ELR (cell line): ENCODE results near the gene STYXL1.
"Not testable (repeated sequence)": the region's sequence is repeated elsewhere in the genome, so short reads cannot be mapped to it uniquely, and the experiment has no call there.

Source experiments
- DNase-seq: peaks from one replicate; pipeline ENCODE4 v3.0.0-alpha.2; 2015; ENCODE audit warnings: low read depth

Gene STYXL1

DNA sequence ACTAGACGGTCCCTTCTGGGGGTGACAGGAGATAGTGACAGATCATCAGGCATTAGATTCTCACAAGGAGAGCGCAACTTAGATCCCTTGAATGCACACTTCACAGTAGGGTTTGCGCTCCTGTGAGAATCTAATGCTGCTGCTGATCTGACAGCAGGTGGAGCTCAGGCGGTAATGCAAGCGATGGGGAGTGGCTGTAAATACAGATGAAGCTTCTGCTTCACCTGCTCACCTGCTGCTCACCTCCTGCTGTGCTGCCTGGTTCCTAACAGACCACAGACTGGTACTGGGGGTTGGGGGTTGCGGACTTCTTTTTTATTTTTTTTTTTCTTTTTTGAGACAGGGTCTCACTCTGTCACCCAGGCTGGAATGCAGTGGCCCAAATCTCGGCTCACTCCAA lies 18.1 kb downstream of the STYXL1 start:
- DNase-seq = not testable (repeated sequence)

- no peak for DNase-seq
These were observed 24.8 kb downstream of the STYXL1 start for GRCh38 chr7:76023002-76023401.

GRCh38 chr7:76022026-76022780 lies 25.6 kb downstream of the STYXL1 start:
- DNase-seq = no peak

DNA sequence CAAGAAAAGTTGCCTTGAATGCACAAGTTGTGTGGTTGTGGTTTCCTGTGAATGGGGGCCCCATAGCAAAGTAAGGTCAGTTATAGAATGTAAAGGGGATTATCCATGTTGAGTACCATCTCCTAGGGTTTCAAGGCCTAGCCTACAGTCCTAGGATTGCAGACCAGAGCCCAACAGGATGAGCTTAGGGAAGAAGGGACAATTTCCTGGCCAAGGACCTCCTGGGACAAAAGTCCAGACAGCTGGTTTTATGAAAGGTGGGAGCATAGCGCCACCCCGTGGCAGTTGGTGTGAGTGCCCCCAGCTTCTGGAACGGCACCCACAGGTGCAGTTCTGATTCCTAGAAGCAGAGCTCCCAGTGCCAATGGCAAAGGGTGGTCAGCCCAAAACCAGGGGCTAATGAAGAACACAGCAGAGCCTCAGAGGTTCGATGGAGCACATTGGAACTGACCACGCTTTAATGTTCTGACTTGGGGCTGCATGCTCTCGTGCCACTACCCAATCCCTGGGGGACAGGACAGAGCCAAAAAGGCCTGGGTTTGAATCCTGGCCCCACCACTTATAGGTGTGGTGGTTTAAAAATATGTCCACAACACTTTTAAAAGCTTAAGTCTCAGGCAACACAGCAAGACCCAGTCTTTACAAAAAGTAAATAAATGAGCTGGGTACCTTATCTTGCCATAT lies 27.6 kb downstream of the STYXL1 start:
- peak; percentile 67 for DNase-seq

- not testable (repeated sequence) for DNase-seq
These were observed 29.3 kb downstream of the STYXL1 start for GRCh38 chr7:76018520-76018919.

DNA sequence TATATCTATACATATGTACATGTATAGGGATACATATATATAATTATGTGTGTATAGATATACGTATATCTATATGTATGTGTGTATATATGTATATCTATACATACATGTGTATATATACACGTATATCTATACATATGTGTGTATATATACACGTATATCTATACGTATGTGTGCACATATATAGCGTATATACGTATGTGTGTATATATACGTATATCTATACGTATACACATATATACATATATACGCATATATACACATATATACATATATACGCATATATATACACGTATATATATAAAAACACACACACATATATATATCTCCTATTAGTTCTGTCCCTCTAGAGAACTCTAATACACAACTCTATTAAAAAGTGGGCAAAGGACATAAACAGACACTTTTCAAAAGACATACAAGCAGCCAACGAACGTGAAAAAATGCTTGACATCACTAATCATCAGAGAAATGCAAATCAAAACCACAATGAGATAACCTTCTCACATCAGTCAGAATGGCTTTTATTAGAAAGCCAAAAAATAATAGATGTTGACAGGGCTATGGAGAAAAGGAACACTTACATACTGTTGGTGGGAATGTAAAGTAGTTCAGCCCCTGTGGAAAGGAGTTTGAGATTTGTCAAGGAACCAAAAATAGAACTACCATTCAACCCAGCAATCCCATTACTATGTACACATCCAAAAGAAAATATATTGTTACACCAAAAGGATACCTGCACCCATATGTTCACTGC lies 31.4 kb downstream of the STYXL1 start:
- no peak for DNase-seq

DNA sequence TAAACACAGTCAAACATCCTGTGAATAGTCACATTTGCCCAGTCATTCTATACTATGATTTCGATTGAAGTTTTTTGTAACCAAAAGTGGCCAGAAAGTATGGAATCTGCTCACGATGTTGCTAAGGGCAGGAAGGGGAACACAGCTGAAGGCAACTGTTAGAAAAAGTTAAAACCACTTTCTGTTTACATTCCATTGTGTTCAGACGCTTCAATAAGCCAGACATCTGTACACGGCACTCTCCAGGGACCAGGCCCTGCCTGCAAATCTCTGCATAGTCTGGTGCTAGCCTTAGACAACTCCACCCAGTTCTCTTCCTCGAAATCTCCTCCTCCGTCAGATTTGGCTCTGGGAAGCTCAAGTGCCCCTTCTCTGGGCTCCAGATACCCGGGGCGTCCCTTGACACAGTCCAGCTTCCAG lies 36.3 kb downstream of the STYXL1 start:
- DNase-seq = no peak

- no peak for DNase-seq
These were observed 37.9 kb downstream of the STYXL1 start for GRCh38 chr7:76009672-76010600.

GRCh38 chr7:76008156-76008687 lies 39.6 kb downstream of the STYXL1 start:
- DNase-seq = no peak

GRCh38 chr7:76005004-76005403 lies 42.8 kb downstream of the STYXL1 start:
- not testable (repeated sequence) for DNase-seq

- DNase-seq = no peak
These were observed 44.4 kb downstream of the STYXL1 start for GRCh38 chr7:76003351-76003750.

GRCh38 chr7:76002822-76003221 lies 45.0 kb downstream of the STYXL1 start:
- no peak for DNase-seq

DNA sequence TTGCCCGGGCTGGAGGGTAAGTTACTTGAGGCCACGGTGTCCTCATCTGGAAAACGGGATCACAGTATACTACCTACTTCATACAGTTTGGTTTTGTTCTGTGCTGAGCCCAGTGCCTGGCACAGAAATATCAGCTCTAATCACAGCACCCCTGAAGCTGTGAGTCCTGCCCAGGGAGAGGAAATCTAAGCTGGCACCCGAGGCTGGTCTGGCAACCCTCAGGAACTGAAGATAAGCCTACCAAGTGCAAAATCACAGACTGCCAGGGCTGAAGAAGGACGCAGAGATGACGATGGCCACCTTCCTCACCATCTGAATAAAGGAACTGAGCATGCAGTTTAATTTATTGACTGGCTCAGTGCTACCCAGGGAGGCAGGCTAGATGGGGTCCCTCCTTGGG lies 45.7 kb downstream of the STYXL1 start:
- DNase-seq = no peak

- no peak for DNase-seq
These were observed 47.2 kb downstream of the STYXL1 start for GRCh38 chr7:76000566-76000965.

DNA sequence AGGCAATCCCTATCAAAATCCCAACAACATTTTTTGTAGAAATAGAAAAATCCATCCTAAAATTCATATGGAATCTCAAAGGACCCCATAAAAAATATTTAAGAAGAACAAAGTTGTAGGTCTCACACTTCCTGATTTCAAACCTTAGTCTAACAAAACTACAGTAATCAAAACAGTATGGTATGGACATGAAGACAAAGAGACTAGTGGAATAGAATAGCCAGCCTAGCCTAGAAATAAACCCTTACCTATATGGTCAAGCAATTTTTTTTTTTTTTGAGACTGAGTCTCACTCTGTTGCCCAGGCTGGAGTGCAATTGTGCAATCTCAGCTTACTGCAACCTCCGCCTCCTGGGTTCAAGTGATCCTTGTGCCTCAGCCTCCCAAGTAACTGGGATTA lies 49.8 kb downstream of the STYXL1 start:
- no peak for DNase-seq

DNA sequence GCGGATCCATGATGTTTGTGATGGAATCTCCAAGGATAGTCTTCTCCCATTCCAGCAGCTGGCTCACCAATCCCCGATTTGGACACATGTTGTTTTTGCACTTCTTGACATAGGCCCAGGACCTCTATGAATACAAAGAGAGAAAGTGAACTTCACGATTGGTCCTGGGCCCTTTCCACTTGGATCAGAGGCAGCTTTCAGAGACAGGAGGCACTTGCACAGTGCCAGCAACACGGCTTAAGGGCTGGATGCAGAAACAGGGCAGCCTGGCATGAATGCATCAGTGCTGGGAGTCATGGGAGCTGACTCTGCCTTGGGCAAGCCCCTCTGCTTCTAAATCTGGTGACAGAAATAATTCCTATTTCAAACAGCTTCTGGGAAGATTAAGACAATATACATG lies 51.3 kb downstream of the STYXL1 start:
- DNase-seq = no peak

DNA sequence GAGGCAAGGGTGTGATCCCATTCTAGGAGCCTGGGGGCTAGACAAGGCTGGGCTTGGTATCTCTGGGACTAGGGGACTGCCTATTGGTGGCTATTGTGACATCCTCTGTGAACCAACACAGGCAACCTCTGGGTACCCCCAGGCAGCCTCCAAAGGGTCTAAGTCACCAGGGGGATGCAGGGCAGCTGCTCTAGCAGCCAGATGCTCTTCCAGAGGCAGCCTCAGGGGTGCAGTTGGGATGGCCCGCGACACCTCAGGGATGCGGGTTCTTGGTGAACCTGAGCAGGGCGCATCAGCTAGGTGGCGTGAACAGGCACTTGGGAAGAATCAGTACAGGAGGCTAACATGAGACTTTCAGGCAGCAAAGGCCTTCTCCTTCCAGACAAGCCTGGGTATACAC lies 51.8 kb downstream of the STYXL1 start:
- no peak for DNase-seq

DNA sequence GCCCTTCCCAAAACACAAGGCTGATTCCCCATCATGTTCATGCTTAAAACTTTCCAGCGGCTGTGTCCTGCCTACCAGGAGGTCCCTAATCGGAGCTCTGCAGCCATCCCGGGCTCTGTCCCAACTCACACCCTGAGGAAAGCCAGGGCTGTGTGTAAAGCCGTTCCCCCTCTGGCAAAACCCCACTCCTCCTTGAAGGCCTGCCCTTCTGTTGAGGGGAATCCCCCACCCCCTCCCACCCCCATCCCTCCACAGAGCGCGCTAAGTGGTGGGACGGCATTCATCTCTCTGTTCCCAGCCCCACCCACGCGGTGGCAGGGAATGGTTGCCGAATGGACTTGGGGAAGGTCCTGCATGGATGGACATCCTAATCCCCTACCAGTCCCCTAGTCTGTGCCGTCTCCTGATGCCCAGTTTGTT lies 52.7 kb downstream of the STYXL1 start:
- no peak for DNase-seq

DNA sequence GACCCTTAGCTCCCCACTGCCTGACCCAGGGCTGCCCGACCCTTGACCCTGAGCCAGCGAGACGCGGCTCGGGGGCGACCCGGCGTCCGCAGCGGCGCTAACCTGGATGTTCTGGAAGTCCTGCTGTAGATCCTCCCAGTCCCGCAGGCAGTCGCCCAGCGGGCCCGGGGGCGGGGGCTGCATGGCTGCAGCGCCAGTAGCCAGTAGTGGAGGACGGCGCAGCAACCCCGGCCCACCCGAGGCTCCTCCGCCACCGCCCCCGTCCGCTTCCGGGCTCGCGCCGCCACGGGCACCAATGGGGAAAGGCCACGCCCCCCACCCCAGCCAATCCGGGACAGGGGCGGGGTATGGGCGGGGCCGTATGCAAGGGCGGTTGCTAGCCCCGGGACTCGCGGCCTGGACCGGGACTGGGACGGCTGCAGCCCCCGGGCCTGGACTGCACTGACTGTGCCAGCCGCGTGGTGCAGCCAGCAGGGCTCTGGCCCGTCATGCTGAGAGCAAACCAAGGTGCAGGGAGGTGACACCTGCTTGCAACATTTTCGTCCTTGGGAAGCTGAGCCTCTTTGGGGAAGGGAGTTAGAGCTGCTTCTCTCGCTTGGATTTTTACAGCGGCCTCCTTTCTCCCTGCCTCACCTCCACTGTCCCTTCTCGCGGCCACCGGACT lies 53.3 kb downstream of the STYXL1 start, which contains the start of gene TMEM120A:
Gene TMEM120A (minus strand): TSS at position 208 of the 664 bp plus-strand sequence. CDS start 25 bp downstream, at position 183.
- DNase-seq = peak; percentile 92

- DNase-seq = peak; percentile 60
These were observed 54.0 kb downstream of the STYXL1 start for GRCh38 chr7:75993689-75994387.
